Subcutaneous adipose tissue (tissue), 4 donors: ENCODE data around the gene NEURL1. TPM values are rescaled to one million over a fixed set of nuclear protein-coding genes. Genes with fewer than 3 reads are reported as not detected.

Experiments used
- CTCF ChIP-seq: fragments of 450-650 bp; IDR thresholded peaks from one replicate; pipeline ENCODE4 v1.5.1; 2016; ENCODE audit warnings: low read depth, mild to moderate bottlenecking, control low read depth, antibody characterized with exemption, moderate library complexity
- total RNA-seq, 4 donors: library from RNA; depleted of rRNA; stranded (reverse); fragments of >200 nt; gene quantifications; one replicate each; pipeline ENCODE4 v1.1.0, GENCODE V29; 2016

NEURL1 gene
- total RNA-seq, 4 donors from 2014 or later, result not detected

- no peak for TF ChIP-seq CTCF
These were observed 59.6 kb downstream of the NEURL1 start for GRCh38 chr10:103552856-103553742.

GRCh38 chr10:103553743-103554487, 60.4 kb downstream of the NEURL1 start:
- no peak for TF ChIP-seq CTCF

GRCh38 chr10:103554488-103555324, 61.2 kb downstream of the NEURL1 start:
- no peak for TF ChIP-seq CTCF

GRCh38 chr10:103555325-103555649, 61.8 kb downstream of the NEURL1 start:
- no peak for TF ChIP-seq CTCF

- no peak for TF ChIP-seq CTCF
These were observed 62.2 kb downstream of the NEURL1 start for GRCh38 chr10:103555712-103556111.

- TF ChIP-seq CTCF, result no peak
These were observed 63.0 kb downstream of the NEURL1 start for GRCh38 chr10:103556383-103557007.
